Measurements from ENCODE around the gene THADA.

The THADA gene

DNA sequence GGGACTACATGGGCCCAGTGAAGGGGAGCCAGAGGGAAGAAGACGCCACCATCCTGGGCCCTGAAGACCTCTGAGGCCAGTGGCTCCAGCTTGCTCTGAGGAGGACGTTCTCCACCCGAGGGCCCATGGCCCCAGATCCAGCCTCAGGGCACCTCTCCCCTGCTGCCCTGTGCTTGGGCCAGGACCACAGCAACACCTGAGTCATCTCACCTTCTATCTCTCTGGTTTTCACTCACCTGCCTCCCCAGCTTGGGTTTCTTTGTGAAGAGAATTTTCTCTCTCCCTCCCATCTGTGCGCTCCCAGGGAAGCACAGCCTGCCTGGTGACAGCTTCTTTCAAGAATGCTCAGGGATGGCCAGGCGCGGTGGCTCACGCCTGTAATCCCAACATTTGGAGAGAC is 389.2 kb downstream of the THADA start:
- no peaks in the 10 kb centered on the region for H3K27me3 ChIP-seq (ENCODE audit: insufficient read depth, low read length)
- H3K36me3 ChIP-seq (ENCODE audit: insufficient read depth, low read length): no peaks in the 10 kb centered on the region
- no peaks in the 10 kb centered on the region for H3K4me1 ChIP-seq (ENCODE audit: control insufficient read depth, insufficient read depth, low read length, unreplicated experiment)
- no peak overlapping the region for H3K27ac ChIP-seq (ENCODE audit: low read depth, low read length)
- no peak overlapping the region for H2AFZ ChIP-seq (ENCODE audit: low read length, unreplicated experiment)
- no peak overlapping the region for H3K4me3 ChIP-seq (ENCODE audit: low read depth, low read length)
- no peaks in the 10 kb centered on the region for H3K79me2 ChIP-seq (ENCODE audit: control insufficient read depth, insufficient read depth, low read length, unreplicated experiment)

DNA sequence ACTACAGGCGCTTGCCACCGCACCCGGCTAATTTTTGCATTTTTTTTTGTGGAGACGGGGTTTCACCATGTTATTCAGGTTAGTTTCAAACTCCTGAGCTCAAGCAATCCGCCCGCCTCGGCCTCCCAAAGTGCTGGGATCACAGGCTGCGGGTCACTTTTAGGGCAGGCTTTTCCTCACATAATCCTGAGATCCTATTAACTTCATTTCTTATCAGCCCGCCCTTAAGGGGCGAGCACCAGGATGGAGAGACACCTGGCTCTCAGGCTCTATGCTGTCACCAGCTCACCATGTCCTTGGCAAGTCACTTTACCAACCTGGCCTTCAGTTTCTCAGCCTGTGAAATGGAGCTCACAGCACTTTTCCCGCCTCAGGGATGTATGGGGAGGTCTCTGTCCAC is 392.5 kb downstream of the THADA start:
- no peaks in the 10 kb centered on the region for H3K79me2 ChIP-seq (ENCODE audit: control insufficient read depth, insufficient read depth, low read length, unreplicated experiment)

GRCh38 chr2:43202289-43202688 is 393.5 kb downstream of the THADA start:
- no peak overlapping the region for H3K27ac ChIP-seq (ENCODE audit: low read depth, low read length)
- peaks cover under 1% of the 10 kb centered on the region for H3K4me1 ChIP-seq (ENCODE audit: control insufficient read depth, insufficient read depth, low read length, unreplicated experiment)
- H3K79me2 ChIP-seq (ENCODE audit: control insufficient read depth, insufficient read depth, low read length, unreplicated experiment): no peaks in the 10 kb centered on the region
- no peak overlapping the region for H2AFZ ChIP-seq (ENCODE audit: low read length, unreplicated experiment)
- no peak overlapping the region for H3K4me3 ChIP-seq (ENCODE audit: low read depth, low read length)
- H3K36me3 ChIP-seq (ENCODE audit: insufficient read depth, low read length): no peaks in the 10 kb centered on the region
- H3K27me3 ChIP-seq (ENCODE audit: insufficient read depth, low read length): no peaks in the 10 kb centered on the region

More for the DNA sequence above, 392.5 kb downstream of the THADA start:
- no peaks in the 10 kb centered on the region for H3K27me3 ChIP-seq (ENCODE audit: insufficient read depth, low read length)
- H3K4me1 ChIP-seq (ENCODE audit: control insufficient read depth, insufficient read depth, low read length, unreplicated experiment): no peaks in the 10 kb centered on the region
- no peak overlapping the region for H3K4me3 ChIP-seq (ENCODE audit: low read depth, low read length)
- H3K36me3 ChIP-seq (ENCODE audit: insufficient read depth, low read length): no peaks in the 10 kb centered on the region
- H2AFZ ChIP-seq (ENCODE audit: low read length, unreplicated experiment): no peak overlapping the region
- no peak overlapping the region for H3K27ac ChIP-seq (ENCODE audit: low read depth, low read length)

- H2AFZ ChIP-seq (ENCODE audit: low read length, unreplicated experiment): no peak overlapping the region
- H3K27me3 ChIP-seq (ENCODE audit: insufficient read depth, low read length): no peaks in the 10 kb centered on the region
- no peak overlapping the region for H3K4me3 ChIP-seq (ENCODE audit: low read depth, low read length)
- no peaks in the 10 kb centered on the region for H3K36me3 ChIP-seq (ENCODE audit: insufficient read depth, low read length)
- no peaks in the 10 kb centered on the region for H3K79me2 ChIP-seq (ENCODE audit: control insufficient read depth, insufficient read depth, low read length, unreplicated experiment)
- peaks cover 3% of the 10 kb centered on the region for H3K4me1 ChIP-seq (ENCODE audit: control insufficient read depth, insufficient read depth, low read length, unreplicated experiment)
- no peak overlapping the region for H3K27ac ChIP-seq (ENCODE audit: low read depth, low read length)
Observed at GRCh38 chr2:43201497-43201896, 394.3 kb downstream of the THADA start.

DNA sequence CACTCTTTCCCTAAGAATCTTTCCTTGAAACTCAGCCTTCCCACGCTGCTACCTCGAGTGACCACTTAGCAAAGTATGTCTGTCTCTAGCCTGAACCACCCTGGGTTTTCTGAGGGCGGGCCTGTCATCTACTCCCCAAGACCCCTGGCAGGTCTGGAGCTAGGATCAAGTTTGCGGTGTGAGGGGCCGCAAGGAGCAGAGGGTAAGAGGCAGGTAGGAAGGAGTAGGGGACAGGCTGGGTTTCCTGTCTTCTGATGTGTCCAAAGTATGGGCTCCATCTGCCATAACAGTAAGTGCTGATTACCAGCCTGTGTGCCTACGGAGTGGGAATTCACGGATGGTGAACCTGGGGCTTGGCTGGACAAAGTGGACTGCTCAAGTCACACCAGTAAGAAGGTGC is 394.8 kb downstream of the THADA start:
- Histone ChIP-seq H3K27me3 (ENCODE audit: insufficient read depth, low read length) (no peaks in the 10 kb centered on the region), H3K36me3 (ENCODE audit: insufficient read depth, low read length) (no peaks in the 10 kb centered on the region), H3K27ac (ENCODE audit: low read depth, low read length) (no peak overlapping the region), H3K79me2 (ENCODE audit: control insufficient read depth, insufficient read depth, low read length, unreplicated experiment) (no peaks in the 10 kb centered on the region), H3K4me1 (ENCODE audit: control insufficient read depth, insufficient read depth, low read length, unreplicated experiment) (peaks cover 3% of the 10 kb centered on the region), H3K4me3 (ENCODE audit: low read depth, low read length) (no peak overlapping the region), H2AFZ (ENCODE audit: low read length, unreplicated experiment) (no peak overlapping the region)

GRCh38 chr2:43199492-43200488 is 396.0 kb downstream of the THADA start:
- Histone ChIP-seq H3K27ac (ENCODE audit: low read depth, low read length) (no peak overlapping the region), H3K79me2 (ENCODE audit: control insufficient read depth, insufficient read depth, low read length, unreplicated experiment) (no peaks in the 10 kb centered on the region), H3K4me3 (ENCODE audit: low read depth, low read length) (no peak overlapping the region), H3K27me3 (ENCODE audit: insufficient read depth, low read length) (no peaks in the 10 kb centered on the region), H3K36me3 (ENCODE audit: insufficient read depth, low read length) (no peaks in the 10 kb centered on the region), H2AFZ (ENCODE audit: low read length, unreplicated experiment) (no peak overlapping the region), H3K4me1 (ENCODE audit: control insufficient read depth, insufficient read depth, low read length, unreplicated experiment) (peaks cover 3% of the 10 kb centered on the region)

GRCh38 chr2:43198263-43198662 is 397.6 kb downstream of the THADA start:
- Histone ChIP-seq H3K36me3 (ENCODE audit: insufficient read depth, low read length) (no peaks in the 10 kb centered on the region), H3K27me3 (ENCODE audit: insufficient read depth, low read length) (no peaks in the 10 kb centered on the region), H3K27ac (ENCODE audit: low read depth, low read length) (no peak overlapping the region), H3K79me2 (ENCODE audit: control insufficient read depth, insufficient read depth, low read length, unreplicated experiment) (no peaks in the 10 kb centered on the region), H2AFZ (ENCODE audit: low read length, unreplicated experiment) (no peak overlapping the region), H3K4me1 (ENCODE audit: control insufficient read depth, insufficient read depth, low read length, unreplicated experiment) (peaks cover 3% of the 10 kb centered on the region), H3K4me3 (ENCODE audit: low read depth, low read length) (no peak overlapping the region)

GRCh38 chr2:43197588-43197896 is 398.3 kb downstream of the THADA start:
- no peaks in the 10 kb centered on the region for H3K27me3 ChIP-seq (ENCODE audit: insufficient read depth, low read length)
- no peak overlapping the region for H3K4me3 ChIP-seq (ENCODE audit: low read depth, low read length)
- peaks cover 3% of the 10 kb centered on the region for H3K4me1 ChIP-seq (ENCODE audit: control insufficient read depth, insufficient read depth, low read length, unreplicated experiment)
- H3K27ac ChIP-seq (ENCODE audit: low read depth, low read length): no peak overlapping the region
- no peaks in the 10 kb centered on the region for H3K79me2 ChIP-seq (ENCODE audit: control insufficient read depth, insufficient read depth, low read length, unreplicated experiment)
- H2AFZ ChIP-seq (ENCODE audit: low read length, unreplicated experiment): no peak overlapping the region
- no peaks in the 10 kb centered on the region for H3K36me3 ChIP-seq (ENCODE audit: insufficient read depth, low read length)

DNA sequence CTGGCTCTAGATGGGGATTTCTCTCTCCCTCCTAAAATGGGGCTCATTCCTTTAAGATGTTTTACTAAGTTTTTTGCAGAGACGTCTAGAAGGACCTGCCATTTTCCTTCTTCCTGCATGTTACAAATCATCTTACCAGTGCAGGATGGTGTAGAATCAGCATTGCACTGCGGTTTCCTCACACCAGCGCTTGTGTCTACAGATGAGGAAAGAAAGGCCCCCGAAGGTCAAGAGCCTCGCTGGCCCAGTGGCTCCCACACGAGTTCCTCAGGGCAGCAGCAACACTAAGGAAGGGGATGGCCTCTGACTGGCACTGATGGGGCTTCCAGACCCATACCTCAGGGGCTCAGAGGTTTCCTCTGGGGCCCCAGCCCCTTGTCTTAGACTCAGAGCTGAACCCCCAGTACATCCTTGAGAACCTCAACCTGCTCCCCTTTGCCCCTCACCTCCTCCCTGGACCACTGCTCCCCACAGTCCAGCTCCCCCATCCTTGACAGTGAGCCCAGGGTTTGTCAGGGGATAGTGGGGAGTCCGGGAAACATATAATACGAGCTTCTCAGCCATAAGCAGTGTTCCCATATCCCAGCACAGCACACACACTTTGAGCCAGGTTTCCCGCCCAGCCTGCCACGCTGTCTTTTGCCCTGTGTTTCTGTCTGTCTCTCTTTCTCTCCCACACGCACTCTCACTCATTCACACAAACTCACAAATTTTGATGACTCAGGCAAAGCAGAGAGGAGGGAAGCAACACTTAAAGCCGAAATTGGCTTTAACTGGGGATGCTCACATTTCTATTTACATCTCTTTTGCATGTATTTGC is 398.9 kb downstream of the THADA start:
- peaks cover 3% of the 10 kb centered on the region for H3K4me1 ChIP-seq (ENCODE audit: control insufficient read depth, insufficient read depth, low read length, unreplicated experiment)
- H3K27ac ChIP-seq (ENCODE audit: low read depth, low read length): no peak overlapping the region

DNA sequence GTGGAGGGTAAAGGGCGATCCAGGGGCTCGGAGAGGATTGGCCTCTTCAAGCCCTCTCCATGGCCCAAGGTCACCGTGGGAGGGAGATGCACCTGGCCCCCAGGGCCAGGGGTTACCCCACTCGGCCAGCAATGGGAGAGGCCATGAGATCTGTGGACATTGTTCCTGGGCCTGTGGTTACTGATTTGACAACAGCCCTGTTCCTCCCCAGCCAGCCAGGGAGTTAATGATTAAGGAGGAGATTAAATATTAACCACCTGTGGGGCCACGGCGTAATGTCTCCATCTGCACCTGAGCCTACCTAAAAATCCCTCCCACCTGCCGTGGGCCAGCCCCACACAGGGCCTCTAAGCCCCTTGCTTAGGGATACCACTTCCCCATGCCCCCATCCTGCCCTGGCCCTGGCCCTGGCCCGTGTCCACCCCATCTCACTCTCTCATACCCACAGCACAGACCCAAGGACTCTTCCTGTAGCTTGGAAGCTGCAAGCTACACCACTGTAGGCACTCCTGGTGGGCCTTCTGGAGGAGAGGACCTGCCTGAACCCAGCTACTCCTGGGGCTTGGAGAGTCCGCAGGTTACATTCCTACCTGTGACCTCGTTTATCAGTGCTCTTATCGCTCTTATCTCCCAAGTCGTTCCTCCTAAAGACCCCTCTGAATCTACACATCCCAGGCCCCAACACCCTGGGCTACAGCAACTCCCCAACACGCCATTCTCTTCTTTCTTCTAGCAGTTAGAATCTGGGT is 401.5 kb downstream of the THADA start:
- no peak overlapping the region for H3K27ac ChIP-seq (ENCODE audit: low read depth, low read length)
- H3K79me2 ChIP-seq (ENCODE audit: control insufficient read depth, insufficient read depth, low read length, unreplicated experiment): no peaks in the 10 kb centered on the region
- H3K4me1 ChIP-seq (ENCODE audit: control insufficient read depth, insufficient read depth, low read length, unreplicated experiment): peaks cover 3% of the 10 kb centered on the region
- no peaks in the 10 kb centered on the region for H3K27me3 ChIP-seq (ENCODE audit: insufficient read depth, low read length)
- no peak overlapping the region for H2AFZ ChIP-seq (ENCODE audit: low read length, unreplicated experiment)
- H3K36me3 ChIP-seq (ENCODE audit: insufficient read depth, low read length): no peaks in the 10 kb centered on the region
- H3K4me3 ChIP-seq (ENCODE audit: low read depth, low read length): no peak overlapping the region

More for the DNA sequence above, 398.9 kb downstream of the THADA start:
- Histone ChIP-seq H3K79me2 (ENCODE audit: control insufficient read depth, insufficient read depth, low read length, unreplicated experiment) (no peaks in the 10 kb centered on the region), H3K36me3 (ENCODE audit: insufficient read depth, low read length) (no peaks in the 10 kb centered on the region), H3K4me3 (ENCODE audit: low read depth, low read length) (no peak overlapping the region), H3K27me3 (ENCODE audit: insufficient read depth, low read length) (no peaks in the 10 kb centered on the region), H2AFZ (ENCODE audit: low read length, unreplicated experiment) (no peak overlapping the region)
